WERI-Rb-1 (cell line): ENCODE results near the gene SPRR2B.

Source experiments
- DNase-seq: peaks from one replicate; pipeline ENCODE4 v3.0.0-alpha.2; 2020
- H3K27ac ChIP-seq: fragments of 250-450 bp; sonication (Bioruptor Pico); 2 replicates; pipeline ENCODE4 v1.5.1; 2020; ENCODE audit warnings: mild to moderate bottlenecking, moderate library complexity
- H3K27me3 ChIP-seq: fragments of 250-450 bp; sonication (Bioruptor Pico); 2 replicates; pipeline ENCODE4 v1.5.1; 2021; ENCODE audit warnings: mild to moderate bottlenecking, low read depth, moderate library complexity; ENCODE audit not compliant: insufficient read depth, severe bottlenecking
- H3K36me3 ChIP-seq: fragments of 250-450 bp; sonication (Bioruptor Pico); 2 replicates; pipeline ENCODE4 v1.5.1; 2020; ENCODE audit warnings: mild to moderate bottlenecking, moderate library complexity
- H3K4me3 ChIP-seq: 2 replicates; pipeline ENCODE4 v1.5.1; 2011; ENCODE audit warnings: low read depth, mild to moderate bottlenecking, control low read depth, low read length
- H3K9me3 ChIP-seq: fragments of 250-450 bp; sonication (Bioruptor Pico); 2 replicates; pipeline ENCODE4 v1.5.1; 2021; ENCODE audit warnings: mild to moderate bottlenecking, moderate library complexity; ENCODE audit not compliant: severe bottlenecking
- CTCF ChIP-seq: IDR thresholded peaks from 2 replicates; pipeline ENCODE4 v1.5.1; 2011; ENCODE audit warnings: low read depth, mild to moderate bottlenecking, control low read depth, inconsistent platforms, low read length

Gene SPRR2B

DNA sequence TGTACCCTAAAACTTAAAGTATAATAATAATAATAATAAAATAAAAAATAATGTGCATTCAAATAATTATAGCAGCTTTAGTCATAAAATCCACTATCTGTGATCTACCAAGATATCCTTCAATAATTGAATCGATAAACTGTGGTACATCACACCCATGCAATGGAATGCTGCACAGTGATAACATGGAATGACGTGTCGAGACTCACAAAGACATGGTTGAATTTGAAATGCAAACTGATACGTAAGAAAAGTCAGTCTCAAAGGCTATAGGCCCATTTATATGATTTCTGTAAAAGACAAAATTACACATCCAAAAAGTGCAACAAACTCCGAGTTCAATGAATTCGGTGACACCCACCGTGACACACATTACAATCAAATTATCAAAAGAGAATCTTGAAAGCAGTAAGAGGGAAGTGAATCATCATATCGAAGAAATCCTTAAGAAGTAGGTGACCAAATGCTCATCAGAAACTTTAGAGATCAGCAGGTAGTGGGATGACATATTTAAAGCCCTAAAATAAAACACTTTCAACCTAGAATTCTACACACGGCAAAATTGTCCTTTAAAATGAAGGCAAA, 28.1 kb upstream of the SPRR2B start:
- Histone ChIP-seq H3K9me3 (no peaks in the 10 kb centered on the region), H3K27me3 (no peaks in the 10 kb centered on the region), H3K36me3 (no peaks in the 10 kb centered on the region), H3K4me3 (no peak overlapping the region), H3K27ac (no peak overlapping the region)
- no peak for DNase-seq
- no peak for TF ChIP-seq CTCF

DNA sequence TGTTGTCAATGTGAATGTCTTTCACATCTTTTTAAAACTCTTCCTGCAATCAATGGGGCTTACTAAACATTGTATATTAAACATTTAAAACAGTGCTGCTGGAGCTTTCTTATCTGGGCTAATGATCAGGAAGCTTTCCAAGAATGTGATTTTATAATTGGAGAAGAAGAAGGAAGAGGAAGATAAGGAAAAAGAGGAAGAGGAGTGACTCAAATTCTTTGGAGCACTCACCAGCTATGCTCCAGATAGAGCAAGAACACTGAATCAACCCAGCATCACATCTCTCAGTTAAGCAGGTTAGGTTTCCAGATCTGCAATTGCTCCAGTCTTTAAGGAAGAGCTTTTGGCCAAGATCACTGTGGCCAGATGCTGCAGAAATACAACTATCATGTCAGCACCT, 24.4 kb upstream of the SPRR2B start:
- no peak for TF ChIP-seq CTCF
- Histone ChIP-seq H3K27me3 (no peaks in the 10 kb centered on the region), H3K27ac (no peak overlapping the region), H3K36me3 (no peaks in the 10 kb centered on the region), H3K4me3 (no peak overlapping the region), H3K9me3 (no peaks in the 10 kb centered on the region)
- DNase-seq, result no peak

DNA sequence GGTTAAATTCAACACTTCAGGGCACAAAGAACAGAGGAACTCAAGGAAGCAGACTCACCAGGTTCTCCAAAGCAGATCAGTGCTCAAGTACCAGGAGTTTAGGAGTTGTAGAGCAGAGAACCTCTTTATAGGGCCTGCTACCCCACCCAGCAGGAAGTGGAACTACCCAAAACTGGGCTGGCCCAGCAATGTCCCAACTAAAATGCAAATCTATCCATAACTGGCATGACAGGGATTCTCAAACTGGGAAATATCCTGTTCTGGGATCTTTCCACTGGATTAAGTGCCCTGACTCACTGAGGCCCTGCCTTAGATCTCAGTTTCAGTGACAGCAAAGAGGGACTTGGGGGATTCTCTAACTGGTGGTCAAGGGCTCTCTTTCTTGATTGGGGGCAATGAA, 23.0 kb upstream of the SPRR2B start, which contains the start of gene SPRR2E:
TSS of gene SPRR2E (minus strand) at position 101 of the 400 bp plus-strand sequence. CDS start 775 bp downstream, outside the sequence.
- DNase-seq, result no peak
- Histone ChIP-seq H3K4me3 (no peak within 1 kb of the TSS), H3K27me3 (no peaks in the 10 kb centered on the region), H3K9me3 (no peaks in the 10 kb centered on the region), H3K27ac (no peak within 1 kb of the TSS), H3K36me3 (no peaks in the 10 kb centered on the region)
- no peak for TF ChIP-seq CTCF

DNA sequence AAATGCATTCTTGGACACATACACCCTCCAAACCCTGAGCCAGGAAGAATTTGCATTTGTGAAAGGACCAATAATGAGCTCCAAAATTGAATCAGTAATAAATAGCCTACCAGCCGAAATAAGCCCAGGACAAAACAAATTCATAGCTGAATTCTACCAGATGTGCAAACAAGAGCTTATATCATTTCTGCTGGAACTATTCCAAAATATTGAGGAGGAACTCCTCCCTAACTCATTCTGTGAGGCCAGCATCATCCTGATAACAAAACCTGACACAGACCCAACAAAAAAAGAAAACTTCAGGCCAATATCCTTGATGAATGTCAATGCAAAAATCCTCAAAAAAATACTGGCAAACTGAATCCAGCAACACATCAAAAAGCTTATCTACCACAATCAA, 16.2 kb upstream of the SPRR2B start:
- no peaks in the 10 kb centered on the region for H3K36me3 ChIP-seq
- H3K9me3 ChIP-seq, result peaks cover 7% of the 10 kb centered on the region
- H3K27ac ChIP-seq, result no peak overlapping the region
- DNase-seq, result no peak
- H3K27me3 ChIP-seq, result no peaks in the 10 kb centered on the region
- TF ChIP-seq CTCF, result no peak
- no peak overlapping the region for H3K4me3 ChIP-seq

DNA sequence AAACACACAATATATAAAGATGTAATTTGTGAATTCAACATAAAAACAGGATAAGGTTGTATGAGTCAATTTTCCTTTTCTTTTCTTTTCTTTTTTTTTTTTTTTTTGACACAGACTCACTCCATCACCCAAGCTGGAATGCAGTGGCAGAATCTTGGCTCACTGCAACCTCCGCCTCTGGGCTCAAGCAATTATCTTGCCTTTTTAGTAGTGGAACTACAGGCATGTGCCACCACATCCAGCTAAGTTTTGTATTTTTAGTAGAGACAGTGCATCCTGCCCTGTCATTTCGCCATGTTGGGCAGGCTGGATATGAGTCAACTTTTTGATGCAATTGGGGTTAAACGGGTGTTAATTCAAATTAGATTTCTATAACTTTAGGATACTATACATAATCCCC, 10.3 kb upstream of the SPRR2B start:
- DNase-seq, result no peak
- Histone ChIP-seq H3K27me3 (no peaks in the 10 kb centered on the region), H3K27ac (no peak overlapping the region), H3K9me3 (peaks cover 7% of the 10 kb centered on the region), H3K36me3 (no peaks in the 10 kb centered on the region), H3K4me3 (no peak overlapping the region)
- no peak for TF ChIP-seq CTCF
